B cell (primary cell): ENCODE measurements around the gene CAP2. TPM values are rescaled to one million over a fixed set of nuclear protein-coding genes. Genes with fewer than 3 reads are reported as not detected.

Source experiments
- ATAC-seq: fragments of 200-7000 bp; cut with Tn5 transposase; one replicate; pipeline ENCODE4 v1.10.0; 2021; ENCODE audit warnings: low read depth, mild to moderate bottlenecking, moderate number of reproducible peaks, moderate library complexity
- CTCF ChIA-PET: fragments of 350-600 bp; sonication (Branson Sonifier 250); formaldehyde crosslinking; loops from one replicate; lab custom pipeline; 2021; ENCODE audit warnings: antibody characterized with exemption, inconsistent platforms; lab: Charles Lee
- POLR2A ChIA-PET: fragments of 350-600 bp; sonication (Branson Sonifier 250); formaldehyde crosslinking; loops from one replicate; lab custom pipeline; 2021; ENCODE audit warnings: antibody characterized with exemption; lab: Charles Lee
- DNase-seq: peaks from one replicate; pipeline ENCODE4 v3.0.0; 2013
- H2AFZ ChIP-seq: 2 replicates; pipeline ENCODE4 v1.6.1; 2012; ENCODE audit warnings: mild to moderate bottlenecking, low read depth, low read length; ENCODE audit not compliant: insufficient read depth, poor library complexity, severe bottlenecking
- H3K27ac ChIP-seq, 2 donors: 1 replicate in 1 of 2; 2 replicates in 1 of 2; pipeline ENCODE4 v1.5.1; 2012 to 2013; ENCODE audit warnings: low read length in 2 of 2, mild to moderate bottlenecking in 2 of 2, moderate library complexity in 1 of 2
- H3K27me3 ChIP-seq, 4 experiments: fragments of 200-600 bp in 1 of 4; sonication (generic) in 1 of 4; replicated peaks in 1 of 4; 1 replicate in 2 of 4; 2 replicates in 2 of 4; pipeline versions ENCODE4 v1.6.1 to v1.7.0; 2013 to 2016; ENCODE audit warnings: low read length in 3 of 4, mild to moderate bottlenecking in 2 of 4, mixed read lengths in 1 of 4, moderate library complexity in 1 of 4; ENCODE audit not compliant: insufficient read depth in 4 of 4, control insufficient read depth in 3 of 4; ENCODE audit errors: control extremely low read depth in 1 of 4
- H3K36me3 ChIP-seq, 2 experiments: replicated peaks in 1 of 2; 1 replicate in 1 of 2; 2 replicates in 1 of 2; pipeline versions ENCODE4 v1.6.1 to v1.7.1; 2013; ENCODE audit warnings: low read length in 1 of 2; ENCODE audit not compliant: insufficient read depth in 2 of 2, control insufficient read depth in 1 of 2; ENCODE audit errors: control extremely low read depth in 1 of 2, extremely low read depth in 1 of 2
- H3K4me1 ChIP-seq, 2 donors: fragments of 200-600 bp in 1 of 2; sonication (generic) in 1 of 2; 1 replicate in 1 of 2; 2 replicates in 1 of 2; pipeline versions ENCODE4 v1.5.1 to v1.6.1; 2013 to 2017; ENCODE audit warnings: low read length in 2 of 2; ENCODE audit not compliant: control insufficient read depth in 2 of 2, insufficient read depth in 2 of 2
- H3K4me2 ChIP-seq: replicated peaks from 2 replicates; pipeline ENCODE3; 2012; ENCODE audit warnings: mild to moderate bottlenecking, low read depth, low read length; ENCODE audit not compliant: poor library complexity, severe bottlenecking
- H3K4me3 ChIP-seq, 5 experiments: fragments of 200-600 bp in 1 of 5; sonication (generic) in 1 of 5; 1 replicate in 3 of 5; 2 replicates in 2 of 5; pipeline versions ENCODE4 v1.5.1 to v1.7.0; 2011 to 2016; ENCODE audit warnings: low read length in 4 of 5, mild to moderate bottlenecking in 4 of 5, low read depth in 2 of 5, control low read depth in 1 of 5, moderate library complexity in 1 of 5; ENCODE audit not compliant: insufficient read depth in 1 of 5; ENCODE audit errors: control extremely low read depth in 1 of 5, extremely low read depth in 1 of 5
- H3K79me2 ChIP-seq: fragments of 200-600 bp; sonication (generic); one replicate; pipeline ENCODE4 v1.6.0; 2016; ENCODE audit warnings: low read length; ENCODE audit not compliant: control insufficient read depth, insufficient read depth
- H3K9ac ChIP-seq: fragments of 200-600 bp; sonication (generic); 2 replicates; pipeline ENCODE4 v1.6.1; 2017; ENCODE audit warnings: mild to moderate bottlenecking, low read length, moderate library complexity
- H3K9me3 ChIP-seq, 3 donors: one replicate each; pipeline versions ENCODE4 v1.6.1 to v1.7.1; 2013; ENCODE audit warnings: low read length in 2 of 3; ENCODE audit not compliant: control insufficient read depth in 2 of 3, insufficient read depth in 1 of 3; ENCODE audit errors: control extremely low read depth in 1 of 3
- H4K20me1 ChIP-seq: 2 replicates; pipeline ENCODE4 v1.6.0; 2012; ENCODE audit warnings: mild to moderate bottlenecking, low read length; ENCODE audit not compliant: insufficient read depth, control insufficient read depth, poor library complexity, severe bottlenecking
- H3K27ac Mint-ChIP-seq: one replicate; pipeline ENCODE4 v1.8.0; 2021; ENCODE audit warnings: mixed read lengths
- H3K27me3 Mint-ChIP-seq: one replicate; pipeline ENCODE4 v1.8.0; 2021; ENCODE audit warnings: mixed read lengths
- H3K4me1 Mint-ChIP-seq: one replicate; pipeline ENCODE4 v1.8.0; 2021; ENCODE audit warnings: mixed read lengths
- H3K4me3 Mint-ChIP-seq: one replicate; pipeline ENCODE4 v1.8.0; 2021; ENCODE audit warnings: mixed read lengths
- H3K9me3 Mint-ChIP-seq: one replicate; pipeline ENCODE4 v1.8.0; 2022; ENCODE audit warnings: mixed read lengths; ENCODE audit not compliant: insufficient read depth
- EZH2 ChIP-seq: IDR thresholded peaks from 2 replicates; pipeline ENCODE4 v1.6.1; 2012; ENCODE audit warnings: borderline replicate concordance, low read depth, mild to moderate bottlenecking, moderate library complexity, low read length; ENCODE audit not compliant: insufficient read depth, poor library complexity, severe bottlenecking
- WGBS: methylation state at CpG from one replicate; pipeline ENCODE4 v1.1.5; 2013; ENCODE audit warnings: missing lambda C conversion rate; ENCODE audit not compliant: insufficient coverage; 5-methylcytosine and 5-hydroxymethylcytosine counted together
- intact Hi-C: fragments of 100-400 bp; cut with micrococcal nuclease; formaldehyde crosslinking; loops from one replicate; pipeline ENCODE4 v1.10.0; 2022
- polyA plus RNA-seq: library from polyadenylated mRNA; depleted of rRNA; stranded (reverse); fragments of >200 nt; gene quantifications from 2 replicates; pipeline ENCODE4 v1.2.3, GENCODE V29; 2012
- total RNA-seq, 2 donors: library from RNA; stranded (reverse); fragments of 120-200 nt in 1 of 2; gene quantifications; 1 replicate in 1 of 2; 2 replicates in 1 of 2; pipeline versions ENCODE4 v1.2.3 to v1.2.4, GENCODE V29; 2013 to 2022
- TF ChIP-seq, protein P1 (sequence below): fragments of 200-600 bp; IDR thresholded peaks from one replicate; pipeline ENCODE4 v1.8.0; 2022; ENCODE audit warnings: antibody characterized with exemption, mild to moderate bottlenecking

CAP2 gene
- total and polyA plus RNA-seq, 2 donors (not counting 1 experiment from before 2014, with no cell fraction given), result not detected

GRCh38 chr6:17596085-17596484 lies 202.7 kb downstream of the CAP2 start:
- H3K9me3 ChIP-seq, result peaks cover 0 to 2% (median 0%) of the 10 kb centered on the region in 3 donors
- H4K20me1 ChIP-seq, result no peaks in the 10 kb centered on the region
- ATAC-seq, result no peak
- Mint-ChIP-seq H3K4me3 (no peak overlapping the region), H3K4me1 (peaks cover 6% of the 10 kb centered on the region), H3K27ac (no peak overlapping the region), H3K27me3 (no peaks in the 10 kb centered on the region), H3K9me3 (no peaks in the 10 kb centered on the region)
- H2AFZ ChIP-seq, result no peak overlapping the region
- H3K4me2 ChIP-seq, result no peak overlapping the region
- no peak overlapping the region for H3K9ac ChIP-seq
- no peaks in the 10 kb centered on the region for H3K27me3 ChIP-seq
- H3K4me3 ChIP-seq, result no peak overlapping the region
- H3K27ac ChIP-seq, result no peak overlapping the region
- no CpG with 5 or more reads among the region's 3 CpGs for WGBS
- intact Hi-C loops, result no loop called here
- TF ChIP-seq EZH2, result no peak
- TF ChIP-seq, protein P1, sequence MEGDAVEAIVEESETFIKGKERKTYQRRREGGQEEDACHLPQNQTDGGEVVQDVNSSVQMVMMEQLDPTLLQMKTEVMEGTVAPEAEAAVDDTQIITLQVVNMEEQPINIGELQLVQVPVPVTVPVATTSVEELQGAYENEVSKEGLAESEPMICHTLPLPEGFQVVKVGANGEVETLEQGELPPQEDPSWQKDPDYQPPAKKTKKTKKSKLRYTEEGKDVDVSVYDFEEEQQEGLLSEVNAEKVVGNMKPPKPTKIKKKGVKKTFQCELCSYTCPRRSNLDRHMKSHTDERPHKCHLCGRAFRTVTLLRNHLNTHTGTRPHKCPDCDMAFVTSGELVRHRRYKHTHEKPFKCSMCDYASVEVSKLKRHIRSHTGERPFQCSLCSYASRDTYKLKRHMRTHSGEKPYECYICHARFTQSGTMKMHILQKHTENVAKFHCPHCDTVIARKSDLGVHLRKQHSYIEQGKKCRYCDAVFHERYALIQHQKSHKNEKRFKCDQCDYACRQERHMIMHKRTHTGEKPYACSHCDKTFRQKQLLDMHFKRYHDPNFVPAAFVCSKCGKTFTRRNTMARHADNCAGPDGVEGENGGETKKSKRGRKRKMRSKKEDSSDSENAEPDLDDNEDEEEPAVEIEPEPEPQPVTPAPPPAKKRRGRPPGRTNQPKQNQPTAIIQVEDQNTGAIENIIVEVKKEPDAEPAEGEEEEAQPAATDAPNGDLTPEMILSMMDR, result no peak
- no peaks in the 10 kb centered on the region for H3K79me2 ChIP-seq
- peaks cover 5 to 7% of the 10 kb centered on the region in 2 donors for H3K4me1 ChIP-seq
- no peaks in the 10 kb centered on the region for H3K36me3 ChIP-seq
- ChIA-PET POLR2A (no interaction called here), CTCF (no interaction called here)
- no peak for DNase-seq

DNA sequence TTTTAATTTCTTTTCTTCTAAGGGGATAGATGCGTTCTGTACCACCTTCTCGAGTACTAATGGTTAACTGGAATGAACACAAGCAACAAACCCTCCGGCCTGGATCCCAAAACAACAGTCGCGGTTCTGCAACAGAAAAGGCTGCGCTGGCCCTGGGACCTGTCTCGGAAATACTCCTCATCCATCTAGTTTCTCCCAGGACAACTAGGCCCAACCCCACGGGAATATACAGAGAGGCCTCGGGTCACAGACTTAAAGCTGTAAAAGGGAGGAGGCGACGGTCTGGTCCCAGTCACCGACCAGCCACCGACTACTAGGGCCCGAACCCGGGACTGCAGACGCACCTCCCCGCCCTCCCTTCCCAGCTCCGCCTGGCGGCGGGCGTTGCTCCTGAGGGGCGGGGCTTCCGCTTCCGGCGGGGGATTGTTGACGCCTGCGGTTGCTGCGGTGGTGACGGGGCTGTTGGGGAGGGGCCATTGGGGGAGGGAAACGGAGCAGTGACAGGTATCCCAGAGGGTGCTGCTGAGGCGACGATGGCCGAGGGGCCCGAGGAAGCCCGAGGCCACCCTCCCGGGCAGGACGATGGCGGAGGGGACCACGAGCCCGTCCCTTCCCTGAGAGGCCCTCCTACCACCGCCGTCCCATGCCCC lies 206.6 kb downstream of the CAP2 start, which contains the start of gene FAM8A1:
Gene FAM8A1 (plus strand): TSS at position 426 of the 650 bp plus-strand sequence. CDS start 108 bp downstream, at position 534.
- peaks cover 10% of the 10 kb centered on the region for H3K4me1 Mint-ChIP-seq
- TF ChIP-seq EZH2, result no peak
- TF ChIP-seq, protein P1, result peak; percentile 41
- Histone ChIP-seq H3K27me3 (no peaks in the 10 kb centered on the region), H3K9ac (peak within 1 kb of the TSS; percentile 82), H3K4me3 (peak within 1 kb of the TSS; percentile 51 to 84 (median 79)), H3K9me3 (peaks cover 0 to 2% (median 0%) of the 10 kb centered on the region in 3 donors), H3K36me3 (peaks cover 0 to 3% of the 10 kb centered on the region in 2 experiments), H3K79me2 (peaks cover 13% of the 10 kb centered on the region), H3K4me2 (peak within 1 kb of the TSS; percentile 94), H2AFZ (peak within 1 kb of the TSS; percentile 95), H3K27ac (peak within 1 kb of the TSS; percentile 54 to 74), H3K4me1 (peaks cover 13% of the 10 kb centered on the region in 2 donors), H4K20me1 (no peaks in the 10 kb centered on the region)
- no peaks in the 10 kb centered on the region for H3K9me3 Mint-ChIP-seq
- H3K4me3 Mint-ChIP-seq, result peak within 1 kb of the TSS; percentile 91
- no peaks in the 10 kb centered on the region for H3K27me3 Mint-ChIP-seq
- CTCF ChIA-PET, result interaction anchor here (0.5 to 2.3 kb wide), 5 partner anchors 102 to 204 kb away, joined by 3 to 11 read pairs (median 5); partner anchors contain the start of gene NUP153
- peak; percentile 90 for ATAC-seq
- peak; percentile 93 for DNase-seq
- 12% methylated on average over 33 of the region's 42 CpGs for WGBS
- peak within 1 kb of the TSS; percentile 86 for H3K27ac Mint-ChIP-seq
- intact Hi-C loops, result loop anchor here (1.0 to 10.0 kb wide), 3 partner anchors 65 to 556 kb away; partner anchors contain the start of gene NUP153
- POLR2A ChIA-PET, result interaction anchor here (0.6 to 2.5 kb wide), 5 partner anchors 23 to 552 kb away, joined by 3 to 10 read pairs (median 4); partner anchors contain the start of gene NUP153
